Mesothelial cell of epicardium (in vitro differentiated cells): Measurements from ENCODE around the gene MTO1. TPM values are rescaled to one million over a fixed set of nuclear protein-coding genes. Genes with fewer than 3 reads are reported as not detected.
"Not testable (repeated sequence)": the region's sequence is repeated elsewhere in the genome, so short reads cannot be mapped to it uniquely, and the experiment has no call there.

ENCODE experiments used
- DNase-seq, 2 experiments: peaks; one replicate each; pipeline ENCODE4 v3.0.0; 2021; ENCODE audit warnings: low spot score in 2 of 2; ENCODE audit not compliant: unreplicated experiment in 2 of 2
- H3K27ac Mint-ChIP-seq: 2 replicates; pipeline ENCODE4 v1.8.0; 2021; ENCODE audit warnings: mixed read lengths
- H3K27me3 Mint-ChIP-seq: 2 replicates; pipeline ENCODE4 v1.8.0; 2021; ENCODE audit warnings: low read depth, mixed read lengths
- H3K36me3 Mint-ChIP-seq: 2 replicates; pipeline ENCODE4 v1.8.0; 2021; ENCODE audit warnings: mixed read lengths
- H3K4me1 Mint-ChIP-seq: 2 replicates; pipeline ENCODE4 v1.8.0; 2021; ENCODE audit warnings: mixed read lengths
- H3K4me3 Mint-ChIP-seq: 2 replicates; pipeline ENCODE4 v1.8.0; 2021; ENCODE audit warnings: mild to moderate bottlenecking, moderate library complexity, mixed read lengths
- H3K9me3 Mint-ChIP-seq: 2 replicates; pipeline ENCODE4 v1.8.0; 2021; ENCODE audit warnings: mixed read lengths
- total RNA-seq: library from RNA; stranded (reverse); gene quantifications from 3 replicates; pipeline ENCODE4 v1.2.1, GENCODE V29; 2021
- TF ChIP-seq, protein P1 (sequence below): fragments of 200-600 bp; sonication (generic); IDR thresholded peaks from one replicate; pipeline ENCODE4 v1.5.0; 2021; ENCODE audit warnings: antibody characterized with exemption; ENCODE audit not compliant: unreplicated experiment

MTO1 gene
- total RNA-seq, 1 donor from 2014 or later = 21.6 TPM

DNA sequence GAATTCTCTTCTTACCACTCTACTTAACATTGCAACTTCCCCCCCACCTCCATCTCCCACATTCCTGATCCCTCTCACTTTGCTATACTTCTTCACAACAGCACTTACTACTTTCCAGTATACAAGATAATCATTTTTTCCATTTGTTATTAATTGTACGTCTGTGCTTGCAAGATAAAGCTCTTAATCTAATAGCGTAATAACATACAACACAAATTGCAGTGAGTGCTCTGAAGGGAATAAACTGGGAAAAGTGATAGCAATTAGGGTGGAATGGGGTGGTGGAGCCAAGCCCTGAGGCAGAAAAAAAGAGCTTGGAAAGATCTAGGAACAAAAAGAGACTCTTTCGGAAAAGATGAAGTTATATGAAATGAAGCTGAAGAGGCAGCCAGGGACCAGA lies 18.0 kb upstream of the MTO1 start:
- Mint-ChIP-seq H3K4me1 (no peaks in the 10 kb centered on the region), H3K9me3 (no peaks in the 10 kb centered on the region), H3K4me3 (no peak overlapping the region), H3K27ac (no peak overlapping the region), H3K27me3 (no peaks in the 10 kb centered on the region), H3K36me3 (no peaks in the 10 kb centered on the region)
- TF ChIP-seq, protein P1, sequence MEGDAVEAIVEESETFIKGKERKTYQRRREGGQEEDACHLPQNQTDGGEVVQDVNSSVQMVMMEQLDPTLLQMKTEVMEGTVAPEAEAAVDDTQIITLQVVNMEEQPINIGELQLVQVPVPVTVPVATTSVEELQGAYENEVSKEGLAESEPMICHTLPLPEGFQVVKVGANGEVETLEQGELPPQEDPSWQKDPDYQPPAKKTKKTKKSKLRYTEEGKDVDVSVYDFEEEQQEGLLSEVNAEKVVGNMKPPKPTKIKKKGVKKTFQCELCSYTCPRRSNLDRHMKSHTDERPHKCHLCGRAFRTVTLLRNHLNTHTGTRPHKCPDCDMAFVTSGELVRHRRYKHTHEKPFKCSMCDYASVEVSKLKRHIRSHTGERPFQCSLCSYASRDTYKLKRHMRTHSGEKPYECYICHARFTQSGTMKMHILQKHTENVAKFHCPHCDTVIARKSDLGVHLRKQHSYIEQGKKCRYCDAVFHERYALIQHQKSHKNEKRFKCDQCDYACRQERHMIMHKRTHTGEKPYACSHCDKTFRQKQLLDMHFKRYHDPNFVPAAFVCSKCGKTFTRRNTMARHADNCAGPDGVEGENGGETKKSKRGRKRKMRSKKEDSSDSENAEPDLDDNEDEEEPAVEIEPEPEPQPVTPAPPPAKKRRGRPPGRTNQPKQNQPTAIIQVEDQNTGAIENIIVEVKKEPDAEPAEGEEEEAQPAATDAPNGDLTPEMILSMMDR = no peak
- no peak for DNase-seq

DNA sequence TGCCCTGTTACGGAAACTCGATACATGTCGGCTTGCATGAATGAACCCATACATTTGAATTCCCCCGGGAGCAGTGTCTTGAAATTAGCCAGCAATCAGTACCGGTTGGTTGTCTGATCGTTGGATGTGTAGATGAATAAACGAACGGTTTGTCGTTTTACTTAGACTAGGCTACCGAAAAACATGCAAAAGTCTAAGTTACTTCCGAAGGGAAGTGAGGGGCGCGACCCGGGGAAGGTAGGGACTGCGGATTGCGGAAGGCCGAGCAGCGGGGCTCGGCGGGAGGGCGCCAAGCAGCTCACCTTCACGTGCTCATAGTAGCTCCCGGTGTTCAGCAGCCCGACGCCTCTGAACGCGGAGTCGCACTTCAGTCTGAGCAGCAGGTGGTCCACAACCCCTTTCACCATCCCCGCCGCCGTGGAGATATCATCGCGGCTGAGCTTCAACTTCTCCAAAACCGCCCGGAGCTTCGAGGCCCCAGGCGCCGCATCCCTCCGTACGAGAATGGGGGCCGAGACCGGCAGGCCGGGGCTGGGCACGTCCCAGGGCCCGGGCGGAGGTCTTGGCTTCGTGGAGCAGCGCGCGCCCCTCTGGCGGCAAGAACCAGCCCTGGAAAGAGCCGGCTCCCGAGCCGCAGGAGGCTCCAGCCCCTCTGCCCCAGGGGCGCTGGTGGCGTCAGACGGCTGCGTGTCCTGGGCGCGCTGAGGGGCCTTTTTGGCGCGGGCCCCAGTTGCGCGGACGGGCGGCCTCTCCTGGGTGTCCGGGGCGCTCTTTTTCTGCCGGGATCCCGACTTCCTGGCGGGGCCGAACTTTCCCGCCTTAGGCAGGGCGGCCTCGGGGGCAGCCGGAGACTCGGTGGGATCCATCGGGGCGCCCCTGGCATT lies 10.1 kb upstream of the MTO1 start:
- peaks cover 20% of the 10 kb centered on the region for H3K27me3 Mint-ChIP-seq
- no peak overlapping the region for H3K27ac Mint-ChIP-seq
- TF ChIP-seq, protein P1 = no peak
- no peaks in the 10 kb centered on the region for H3K4me1 Mint-ChIP-seq
- no peaks in the 10 kb centered on the region for H3K9me3 Mint-ChIP-seq
- no peaks in the 10 kb centered on the region for H3K36me3 Mint-ChIP-seq
- peak overlapping the region; percentile 33 for H3K4me3 Mint-ChIP-seq
- DNase-seq = peak in 1 of 2 experiments; percentile 39

DNA sequence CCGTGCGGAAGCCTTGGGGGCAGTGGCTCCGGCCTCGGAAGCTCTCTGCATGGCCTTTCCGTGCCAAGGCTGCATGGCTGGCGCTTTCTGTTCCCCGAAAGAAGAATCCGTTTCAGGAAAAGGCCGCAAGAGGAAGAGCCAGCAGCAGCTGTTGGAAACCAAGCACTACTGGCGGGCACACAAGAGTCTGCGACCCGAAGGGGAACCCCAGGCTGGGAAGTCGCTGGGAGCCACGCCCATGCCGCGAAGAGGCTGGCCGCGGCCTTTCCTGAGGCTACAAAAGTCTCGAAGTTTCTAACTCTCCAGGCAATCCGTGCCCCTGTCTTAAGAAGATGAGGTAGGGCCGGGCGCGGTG lies 9.5 kb upstream of the MTO1 start, which contains the start of gene CGAS:
Gene CGAS (minus strand): TSS at position 191 of the 355 bp plus-strand sequence. CDS start 116 bp downstream, at position 75.
- DNase-seq = no peak
- TF ChIP-seq, protein P1 = no peak

DNA sequence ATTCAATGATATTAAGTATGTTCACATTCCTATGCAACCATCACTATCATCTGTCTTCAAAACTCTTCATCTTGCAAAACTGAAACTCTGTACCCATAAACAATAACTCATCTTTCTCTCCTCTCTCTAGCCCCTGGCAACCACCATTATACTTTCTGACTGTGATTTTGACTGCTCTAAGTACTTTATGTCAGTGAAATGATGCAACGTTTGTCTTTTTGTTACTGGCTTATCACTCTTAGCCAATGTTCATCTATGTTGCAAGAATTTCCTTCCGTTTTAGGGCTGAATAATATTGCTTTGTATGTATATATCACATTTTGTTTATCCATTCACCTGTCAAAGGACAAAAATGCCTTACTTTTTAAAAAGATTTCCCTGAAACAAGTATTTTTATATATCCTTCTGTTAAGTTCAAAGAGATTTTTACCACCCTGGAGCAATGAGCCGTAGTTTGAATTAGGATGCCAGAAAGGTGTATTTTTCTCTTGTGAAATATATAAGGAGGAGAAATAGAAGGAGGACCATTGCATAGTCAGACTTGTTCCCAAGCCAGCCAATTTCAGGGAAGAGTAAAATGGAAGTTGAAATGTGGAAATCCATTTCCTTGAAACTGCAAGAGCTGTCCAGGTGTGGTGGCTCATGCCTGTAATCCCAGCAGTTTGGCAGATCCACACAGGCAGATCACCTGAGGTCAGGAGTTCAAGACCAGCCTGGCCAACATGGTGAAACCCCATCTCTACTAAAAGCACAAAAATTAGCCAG lies 5.5 kb upstream of the MTO1 start:
- DNase-seq = no peak
- Mint-ChIP-seq H3K36me3 (no peaks in the 10 kb centered on the region), H3K9me3 (no peaks in the 10 kb centered on the region), H3K27me3 (peaks cover 4% of the 10 kb centered on the region), H3K4me1 (no peaks in the 10 kb centered on the region), H3K4me3 (no peak overlapping the region), H3K27ac (no peak overlapping the region)
- TF ChIP-seq, protein P1 = no peak

More for the DNA sequence above, 9.5 kb upstream of the MTO1 start, which contains the start of gene CGAS:
- Mint-ChIP-seq H3K27ac (no peak within 1 kb of the TSS), H3K27me3 (peaks cover 20% of the 10 kb centered on the region), H3K4me1 (no peaks in the 10 kb centered on the region), H3K9me3 (no peaks in the 10 kb centered on the region), H3K4me3 (peak within 1 kb of the TSS; percentile 33), H3K36me3 (no peaks in the 10 kb centered on the region)

DNA sequence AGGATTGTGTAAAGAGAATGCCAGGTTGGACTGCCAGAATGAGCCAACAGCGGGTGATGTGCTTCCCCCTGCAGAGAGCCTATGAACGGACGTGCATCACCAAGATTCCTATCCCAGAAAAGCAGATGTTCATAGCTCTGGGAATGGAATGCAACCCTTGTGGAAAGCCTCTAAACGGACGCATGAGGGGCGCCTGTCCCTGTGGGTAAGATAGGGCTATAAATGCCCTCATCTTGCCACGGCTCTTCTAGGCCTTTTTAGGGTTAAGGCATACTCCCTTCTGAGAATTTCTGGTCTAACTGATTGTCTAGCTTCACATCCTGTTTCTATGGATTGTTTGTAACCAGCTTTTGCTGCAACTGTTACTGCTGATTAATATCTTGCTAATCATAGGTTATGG lies 2.1 kb upstream of the MTO1 start:
- not testable (repeated sequence) for H3K4me3 Mint-ChIP-seq, H3K27ac Mint-ChIP-seq, DNase-seq, H3K36me3 Mint-ChIP-seq, H3K27me3 Mint-ChIP-seq, H3K9me3 Mint-ChIP-seq
- H3K4me1 Mint-ChIP-seq = peaks cover 11% of the 10 kb centered on the region

DNA sequence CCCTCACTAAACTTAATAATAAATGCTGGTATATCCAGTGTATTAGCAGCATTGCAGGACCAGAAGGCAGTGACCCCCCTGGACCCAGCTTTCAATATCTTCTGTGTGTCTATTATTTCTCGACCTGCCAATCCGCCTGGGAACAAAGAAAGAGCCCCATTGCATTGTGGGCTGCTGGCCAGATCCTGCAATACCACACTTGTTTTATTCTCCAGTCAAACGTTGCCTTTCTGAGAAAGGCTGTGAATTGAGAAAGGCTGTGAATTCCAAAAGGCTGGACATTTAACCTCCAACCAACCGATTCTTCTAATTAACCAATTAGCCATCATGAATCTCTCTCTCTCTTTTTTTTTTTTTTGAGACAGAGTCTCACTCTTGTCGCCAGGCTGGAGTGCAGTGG lies 1.5 kb upstream of the MTO1 start:
- peak overlapping the region; percentile 43 for H3K4me3 Mint-ChIP-seq
- no peak for DNase-seq
- peaks cover 8% of the 10 kb centered on the region for H3K36me3 Mint-ChIP-seq
- no peaks in the 10 kb centered on the region for H3K27me3 Mint-ChIP-seq
- no peaks in the 10 kb centered on the region for H3K9me3 Mint-ChIP-seq
- peaks cover 11% of the 10 kb centered on the region for H3K4me1 Mint-ChIP-seq
- TF ChIP-seq, protein P1 = no peak
- H3K27ac Mint-ChIP-seq = no peak overlapping the region
